WTC11 (cell line): ENCODE measurements around the gene CIBAR2. TPM values are rescaled to one million over a fixed set of nuclear protein-coding genes. Genes with fewer than 3 reads are reported as not detected.

Source experiments
- ATAC-seq: fragments of 200-7000 bp; cut with Tn5 transposase; 2 replicates; pipeline ENCODE4 v1.10.0; 2021; ENCODE audit warnings: mild to moderate bottlenecking, moderate library complexity
- CTCF ChIA-PET: fragments of 300-600 bp; sonication (Branson Sonifier 250); formaldehyde crosslinking; loops from one replicate; lab custom pipeline; 2021; ENCODE audit warnings: antibody characterized with exemption; lab: Charles Lee
- POLR2A ChIA-PET: fragments of 350-600 bp; sonication (Branson Sonifier 250); formaldehyde crosslinking; loops from one replicate; lab custom pipeline; 2021; ENCODE audit warnings: antibody characterized with exemption; lab: Charles Lee
- DNase-seq: peaks from one replicate; pipeline ENCODE4 v3.0.0; 2021; ENCODE audit warnings: low spot score
- H3K27ac Mint-ChIP-seq: 2 replicates; pipeline ENCODE4 v1.8.0; 2021; ENCODE audit warnings: mixed read lengths
- H3K27me3 Mint-ChIP-seq: 2 replicates; pipeline ENCODE4 v1.8.0; 2021; ENCODE audit warnings: low read depth, mild to moderate bottlenecking, moderate library complexity, mixed read lengths
- H3K36me3 Mint-ChIP-seq: 2 replicates; pipeline ENCODE4 v1.8.0; 2021; ENCODE audit warnings: mixed read lengths
- H3K4me1 Mint-ChIP-seq: 2 replicates; pipeline ENCODE4 v1.8.0; 2022; ENCODE audit warnings: mixed read lengths
- H3K4me3 Mint-ChIP-seq: 2 replicates; pipeline ENCODE4 v1.8.0; 2021; ENCODE audit warnings: mild to moderate bottlenecking, moderate library complexity, mixed read lengths
- H3K9me3 Mint-ChIP-seq: 2 replicates; pipeline ENCODE4 v1.8.0; 2021; ENCODE audit warnings: mixed read lengths
- ATF1 ChIP-seq: sonication (generic); formaldehyde crosslinking; IDR thresholded peaks from 2 replicates; pipeline ENCODE4 v1.8.1; 2023; ENCODE audit warnings: mild to moderate bottlenecking, moderate library complexity, missing genetic modification reagents
- ATF3 ChIP-seq: sonication (generic); formaldehyde crosslinking; conservative IDR thresholded peaks from 2 replicates; pipeline ENCODE4 v1.8.1; 2022; ENCODE audit warnings: mild to moderate bottlenecking, missing genetic modification reagents
- E2F1 ChIP-seq: sonication (generic); formaldehyde crosslinking; IDR thresholded peaks from 2 replicates; pipeline ENCODE4 v1.8.0; 2022; ENCODE audit warnings: mild to moderate bottlenecking, missing genetic modification reagents
- IRF1 ChIP-seq: sonication (generic); formaldehyde crosslinking; IDR thresholded peaks from 2 replicates; pipeline ENCODE4 v1.8.0; 2023; ENCODE audit warnings: missing genetic modification reagents
- NFYB ChIP-seq: sonication (generic); formaldehyde crosslinking; conservative IDR thresholded peaks from 2 replicates; pipeline ENCODE4 v1.8.0; 2022; ENCODE audit warnings: low read depth, missing genetic modification reagents
- OVOL2 ChIP-seq: fragments of 250-450 bp; sonication (Bioruptor Pico); IDR thresholded peaks from 2 replicates; pipeline ENCODE4 v1.9.0; 2021; ENCODE audit warnings: mild to moderate bottlenecking, borderline replicate concordance
- RORB ChIP-seq: fragments of 250-450 bp; sonication (Bioruptor Pico); IDR thresholded peaks from 2 replicates; pipeline ENCODE4 v1.9.0; 2021; ENCODE audit warnings: mild to moderate bottlenecking
- SMAD3 ChIP-seq: sonication (generic); formaldehyde crosslinking; IDR thresholded peaks from 2 replicates; pipeline ENCODE4 v1.8.0; 2022; ENCODE audit warnings: missing genetic modification reagents, mild to moderate bottlenecking, borderline replicate concordance
- TEAD1 ChIP-seq: sonication (generic); formaldehyde crosslinking; IDR thresholded peaks from 2 replicates; pipeline ENCODE4 v1.8.0; 2022; ENCODE audit warnings: mild to moderate bottlenecking, missing genetic modification reagents
- ZNF121 ChIP-seq: sonication (generic); formaldehyde crosslinking; IDR thresholded peaks from 2 replicates; pipeline ENCODE4 v1.8.0; 2023; ENCODE audit warnings: missing genetic modification reagents
- ZNF425 ChIP-seq: fragments of 250-450 bp; sonication (Bioruptor Pico); conservative IDR thresholded peaks from 2 replicates; pipeline ENCODE4 v1.9.0; 2021; ENCODE audit warnings: mild to moderate bottlenecking
- total RNA-seq: library from RNA; stranded (reverse); gene quantifications from 3 replicates; pipeline ENCODE4 v1.2.3, GENCODE V29; 2021
- TF ChIP-seq, protein P1 (sequence below): fragments of 250-450 bp; sonication (Bioruptor Pico); IDR thresholded peaks from 2 replicates; pipeline ENCODE4 v1.9.0; 2021; ENCODE audit warnings: moderate library complexity, mild to moderate bottlenecking, inconsistent platforms, borderline replicate concordance
- TF ChIP-seq, protein P2 (sequence below): fragments of 250-450 bp; sonication (Bioruptor Pico); IDR thresholded peaks from 2 replicates; pipeline ENCODE4 v1.8.0; 2021; ENCODE audit warnings: mild to moderate bottlenecking
- TF ChIP-seq, protein P3 (sequence below): sonication (generic); formaldehyde crosslinking; IDR thresholded peaks from 2 replicates; pipeline ENCODE4 v1.8.0; 2023; ENCODE audit warnings: missing genetic modification reagents, mild to moderate bottlenecking, borderline replicate concordance

CIBAR2 gene
- total RNA-seq, 1 experiment from 2014 or later: not detected

DNA sequence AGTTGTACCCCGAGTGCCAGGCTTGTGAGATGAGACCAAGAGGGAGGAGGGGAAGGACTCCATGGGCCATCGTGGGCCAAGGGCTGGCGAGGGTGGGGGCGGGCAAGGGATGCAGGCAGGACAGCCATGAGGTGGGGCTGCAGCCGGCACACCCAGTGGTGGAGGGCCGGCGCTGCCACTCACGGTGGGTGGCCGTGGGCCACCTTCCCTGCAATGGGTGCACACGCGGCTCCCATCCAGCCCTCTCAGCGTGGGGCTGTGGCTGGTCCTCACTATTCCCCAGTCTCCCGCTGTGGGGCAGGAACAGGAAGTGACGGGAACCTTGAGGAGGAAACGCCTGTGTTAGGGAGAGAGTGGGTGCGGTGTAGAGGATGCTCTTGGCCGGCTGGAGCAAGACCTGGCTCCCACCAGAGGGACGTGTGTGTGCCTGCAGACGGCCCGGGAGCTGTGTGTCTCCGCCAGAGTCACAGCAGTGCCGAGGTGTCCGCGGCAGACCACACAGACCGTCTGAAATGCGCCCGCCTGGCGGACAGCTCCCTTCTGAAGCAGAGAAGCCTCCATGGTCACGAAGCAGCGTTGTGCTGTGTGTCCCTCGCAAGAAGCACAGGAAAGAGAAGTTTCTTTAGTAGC is 23.6 kb downstream of the CIBAR2 start:
- DNase-seq (no peak), ATAC-seq (no peak)
- POLR2A ChIA-PET: interaction anchor here (0.6 kb wide), 1 partner anchor 1552 kb away, joined by 4 read pairs; no protein-coding TSS in a partner anchor
- H3K27ac Mint-ChIP-seq: peak overlapping the region; percentile 57; the same call in 1 of the 2 replicates
- H3K4me1 Mint-ChIP-seq: peaks cover 28% of the 10 kb centered on the region
- peaks cover 31% of the 10 kb centered on the region for H3K27me3 Mint-ChIP-seq
- CTCF ChIA-PET: interaction anchor here (0.6 to 2.3 kb wide), 3 partner anchors 26 to 259 kb away, joined by 3 to 22 read pairs (median 3); no protein-coding TSS in a partner anchor
- H3K9me3 Mint-ChIP-seq: no peaks in the 10 kb centered on the region
- TF ChIP-seq ZNF425 (CRISPR knock-in tag) (no peak), IRF1 (CRISPR knock-in tag) (no peak), OVOL2 (CRISPR knock-in tag) (no peak), RORB (CRISPR knock-in tag) (no peak), ATF3 (CRISPR knock-in tag) (no peak), NFYB (CRISPR knock-in tag) (no peak)
- no peak overlapping the region for H3K4me3 Mint-ChIP-seq
- H3K36me3 Mint-ChIP-seq: no peaks in the 10 kb centered on the region

GRCh38 chr16:85087899-85088569 is 24.2 kb downstream of the CIBAR2 start:
- no peaks in the 10 kb centered on the region for H3K36me3 Mint-ChIP-seq
- peaks cover 38% of the 10 kb centered on the region for H3K27me3 Mint-ChIP-seq
- DNase-seq (no peak), ATAC-seq (no peak)
- H3K9me3 Mint-ChIP-seq: no peaks in the 10 kb centered on the region
- no peak for TF ChIP-seq ZNF121
- no peak for TF ChIP-seq TEAD1
- TF ChIP-seq, protein P1, sequence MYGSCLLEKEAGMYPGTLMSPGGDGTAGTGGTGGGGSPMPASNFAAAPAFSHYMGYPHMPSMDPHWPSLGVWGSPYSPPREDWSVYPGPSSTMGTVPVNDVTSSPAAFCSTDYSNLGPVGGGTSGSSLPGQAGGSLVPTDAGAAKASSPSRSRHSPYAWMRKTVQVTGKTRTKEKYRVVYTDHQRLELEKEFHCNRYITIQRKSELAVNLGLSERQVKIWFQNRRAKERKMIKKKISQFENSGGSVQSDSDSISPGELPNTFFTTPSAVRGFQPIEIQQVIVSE: no peak
- TF ChIP-seq, protein P2, sequence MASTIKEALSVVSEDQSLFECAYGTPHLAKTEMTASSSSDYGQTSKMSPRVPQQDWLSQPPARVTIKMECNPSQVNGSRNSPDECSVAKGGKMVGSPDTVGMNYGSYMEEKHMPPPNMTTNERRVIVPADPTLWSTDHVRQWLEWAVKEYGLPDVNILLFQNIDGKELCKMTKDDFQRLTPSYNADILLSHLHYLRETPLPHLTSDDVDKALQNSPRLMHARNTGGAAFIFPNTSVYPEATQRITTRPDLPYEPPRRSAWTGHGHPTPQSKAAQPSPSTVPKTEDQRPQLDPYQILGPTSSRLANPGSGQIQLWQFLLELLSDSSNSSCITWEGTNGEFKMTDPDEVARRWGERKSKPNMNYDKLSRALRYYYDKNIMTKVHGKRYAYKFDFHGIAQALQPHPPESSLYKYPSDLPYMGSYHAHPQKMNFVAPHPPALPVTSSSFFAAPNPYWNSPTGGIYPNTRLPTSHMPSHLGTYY (CRISPR knock-in tag): no peak
- TF ChIP-seq E2F1 (CRISPR knock-in tag): no peak
- TF ChIP-seq, protein P3, sequence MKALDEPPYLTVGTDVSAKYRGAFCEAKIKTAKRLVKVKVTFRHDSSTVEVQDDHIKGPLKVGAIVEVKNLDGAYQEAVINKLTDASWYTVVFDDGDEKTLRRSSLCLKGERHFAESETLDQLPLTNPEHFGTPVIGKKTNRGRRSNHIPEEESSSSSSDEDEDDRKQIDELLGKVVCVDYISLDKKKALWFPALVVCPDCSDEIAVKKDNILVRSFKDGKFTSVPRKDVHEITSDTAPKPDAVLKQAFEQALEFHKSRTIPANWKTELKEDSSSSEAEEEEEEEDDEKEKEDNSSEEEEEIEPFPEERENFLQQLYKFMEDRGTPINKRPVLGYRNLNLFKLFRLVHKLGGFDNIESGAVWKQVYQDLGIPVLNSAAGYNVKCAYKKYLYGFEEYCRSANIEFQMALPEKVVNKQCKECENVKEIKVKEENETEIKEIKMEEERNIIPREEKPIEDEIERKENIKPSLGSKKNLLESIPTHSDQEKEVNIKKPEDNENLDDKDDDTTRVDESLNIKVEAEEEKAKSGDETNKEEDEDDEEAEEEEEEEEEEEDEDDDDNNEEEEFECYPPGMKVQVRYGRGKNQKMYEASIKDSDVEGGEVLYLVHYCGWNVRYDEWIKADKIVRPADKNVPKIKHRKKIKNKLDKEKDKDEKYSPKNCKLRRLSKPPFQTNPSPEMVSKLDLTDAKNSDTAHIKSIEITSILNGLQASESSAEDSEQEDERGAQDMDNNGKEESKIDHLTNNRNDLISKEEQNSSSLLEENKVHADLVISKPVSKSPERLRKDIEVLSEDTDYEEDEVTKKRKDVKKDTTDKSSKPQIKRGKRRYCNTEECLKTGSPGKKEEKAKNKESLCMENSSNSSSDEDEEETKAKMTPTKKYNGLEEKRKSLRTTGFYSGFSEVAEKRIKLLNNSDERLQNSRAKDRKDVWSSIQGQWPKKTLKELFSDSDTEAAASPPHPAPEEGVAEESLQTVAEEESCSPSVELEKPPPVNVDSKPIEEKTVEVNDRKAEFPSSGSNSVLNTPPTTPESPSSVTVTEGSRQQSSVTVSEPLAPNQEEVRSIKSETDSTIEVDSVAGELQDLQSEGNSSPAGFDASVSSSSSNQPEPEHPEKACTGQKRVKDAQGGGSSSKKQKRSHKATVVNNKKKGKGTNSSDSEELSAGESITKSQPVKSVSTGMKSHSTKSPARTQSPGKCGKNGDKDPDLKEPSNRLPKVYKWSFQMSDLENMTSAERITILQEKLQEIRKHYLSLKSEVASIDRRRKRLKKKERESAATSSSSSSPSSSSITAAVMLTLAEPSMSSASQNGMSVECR (CRISPR knock-in tag): no peak
- TF ChIP-seq ATF1: no peak
- no peak for TF ChIP-seq SMAD3 (CRISPR knock-in tag)
- ChIA-PET POLR2A (interaction anchor here (0.6 kb wide), 1 partner anchor 1553 kb away, joined by 4 read pairs; no protein-coding TSS in a partner anchor), CTCF (interaction anchor here (0.6 to 2.9 kb wide), 3 partner anchors 26 to 45 kb away, joined by 3 to 38 read pairs (median 22); no protein-coding TSS in a partner anchor)
- no peak overlapping the region for H3K27ac Mint-ChIP-seq
- peaks cover 35% of the 10 kb centered on the region for H3K4me1 Mint-ChIP-seq
- H3K4me3 Mint-ChIP-seq: no peak overlapping the region
